ENCODE measurements around the gene SEM1. TPM values are rescaled to one million over a fixed set of nuclear protein-coding genes. Genes with fewer than 3 reads are reported as not detected.

Gene SEM1
- total RNA-seq, 1 donor from 2014 or later, result 50.8 TPM

GRCh38 chr7:96697822-96698221, 11.8 kb downstream of the SEM1 start:
- H3K36me3 ChIP-seq (ENCODE audit: insufficient read depth, low read length), result no peaks in the 10 kb centered on the region
- no peak overlapping the region for H3K27ac ChIP-seq (ENCODE audit: low read depth, low read length)
- no peak for DNase-seq (ENCODE audit: low read depth)
- no peak overlapping the region for H3K4me3 Mint-ChIP-seq (ENCODE audit: unreplicated experiment)
- H3K4me2 ChIP-seq (ENCODE audit: low read length), result no peak overlapping the region
- H3K4me1 Mint-ChIP-seq (ENCODE audit: low read depth, unreplicated experiment), result no peaks in the 10 kb centered on the region
- TF ChIP-seq, protein P1, sequence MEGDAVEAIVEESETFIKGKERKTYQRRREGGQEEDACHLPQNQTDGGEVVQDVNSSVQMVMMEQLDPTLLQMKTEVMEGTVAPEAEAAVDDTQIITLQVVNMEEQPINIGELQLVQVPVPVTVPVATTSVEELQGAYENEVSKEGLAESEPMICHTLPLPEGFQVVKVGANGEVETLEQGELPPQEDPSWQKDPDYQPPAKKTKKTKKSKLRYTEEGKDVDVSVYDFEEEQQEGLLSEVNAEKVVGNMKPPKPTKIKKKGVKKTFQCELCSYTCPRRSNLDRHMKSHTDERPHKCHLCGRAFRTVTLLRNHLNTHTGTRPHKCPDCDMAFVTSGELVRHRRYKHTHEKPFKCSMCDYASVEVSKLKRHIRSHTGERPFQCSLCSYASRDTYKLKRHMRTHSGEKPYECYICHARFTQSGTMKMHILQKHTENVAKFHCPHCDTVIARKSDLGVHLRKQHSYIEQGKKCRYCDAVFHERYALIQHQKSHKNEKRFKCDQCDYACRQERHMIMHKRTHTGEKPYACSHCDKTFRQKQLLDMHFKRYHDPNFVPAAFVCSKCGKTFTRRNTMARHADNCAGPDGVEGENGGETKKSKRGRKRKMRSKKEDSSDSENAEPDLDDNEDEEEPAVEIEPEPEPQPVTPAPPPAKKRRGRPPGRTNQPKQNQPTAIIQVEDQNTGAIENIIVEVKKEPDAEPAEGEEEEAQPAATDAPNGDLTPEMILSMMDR (IDR thresholded peaks at IDR 0.05; ENCODE audit: insufficient read depth, low read depth, low read length), result no peak
- no peak for TF ChIP-seq EZH2 (IDR thresholded peaks at IDR 0.05; ENCODE audit: insufficient read depth, low read length)
- H3K27ac Mint-ChIP-seq (ENCODE audit: unreplicated experiment), result no peak overlapping the region
- H3K36me3 Mint-ChIP-seq (ENCODE audit: low read depth, unreplicated experiment), result peaks cover 2% of the 10 kb centered on the region
- H3K9me3 Mint-ChIP-seq (ENCODE audit: unreplicated experiment), result no peaks in the 10 kb centered on the region
- no peak overlapping the region for H3K9ac ChIP-seq (ENCODE audit: low read length)
- H3K27me3 Mint-ChIP-seq (ENCODE audit: low read depth, unreplicated experiment), result no peaks in the 10 kb centered on the region
- peaks cover 69% of the 10 kb centered on the region for H4K20me1 ChIP-seq (ENCODE audit: insufficient read depth, low read length)
- H3K9me3 ChIP-seq (ENCODE audit: insufficient read depth, low read depth, low read length), result no peaks in the 10 kb centered on the region
- no peaks in the 10 kb centered on the region for H3K27me3 ChIP-seq (ENCODE audit: insufficient read depth, low read length)
- no peak overlapping the region for H3K4me3 ChIP-seq (ENCODE audit: insufficient read depth, low read depth, low read length)
- H3K79me2 ChIP-seq (ENCODE audit: insufficient read depth, low read length), result peaks cover 91% of the 10 kb centered on the region
- H3K4me1 ChIP-seq (ENCODE audit: insufficient read depth, low read length), result no peaks in the 10 kb centered on the region
- no peak overlapping the region for H2AFZ ChIP-seq (ENCODE audit: low read depth, low read length)
- no peak for FAIRE-seq

GRCh38 chr7:96695581-96695980, 14.1 kb downstream of the SEM1 start:
- no peak overlapping the region for H3K4me2 ChIP-seq (ENCODE audit: low read length)
- Mint-ChIP-seq H3K4me1 (ENCODE audit: low read depth, unreplicated experiment) (no peaks in the 10 kb centered on the region), H3K27me3 (ENCODE audit: low read depth, unreplicated experiment) (no peaks in the 10 kb centered on the region), H3K9me3 (ENCODE audit: unreplicated experiment) (no peaks in the 10 kb centered on the region), H3K4me3 (ENCODE audit: unreplicated experiment) (no peak overlapping the region), H3K27ac (ENCODE audit: unreplicated experiment) (no peak overlapping the region), H3K36me3 (ENCODE audit: low read depth, unreplicated experiment) (peaks cover 2% of the 10 kb centered on the region)
- no peak overlapping the region for H3K9ac ChIP-seq (ENCODE audit: low read length)
- peaks cover 80% of the 10 kb centered on the region for H3K79me2 ChIP-seq (ENCODE audit: insufficient read depth, low read length)
- H3K9me3 ChIP-seq (ENCODE audit: insufficient read depth, low read depth, low read length), result no peaks in the 10 kb centered on the region
- DNase-seq (ENCODE audit: low read depth) (no peak), FAIRE-seq (no peak)
- no peak overlapping the region for H2AFZ ChIP-seq (ENCODE audit: low read depth, low read length)
- no peak overlapping the region for H3K4me3 ChIP-seq (ENCODE audit: insufficient read depth, low read depth, low read length)
- H4K20me1 ChIP-seq (ENCODE audit: insufficient read depth, low read length), result peaks cover 62% of the 10 kb centered on the region
- H3K27me3 ChIP-seq (ENCODE audit: insufficient read depth, low read length), result no peaks in the 10 kb centered on the region
- peaks cover 3% of the 10 kb centered on the region for H3K36me3 ChIP-seq (ENCODE audit: insufficient read depth, low read length)
- TF ChIP-seq, protein P1 (IDR thresholded peaks at IDR 0.05; ENCODE audit: insufficient read depth, low read depth, low read length), result no peak
- no peak for TF ChIP-seq EZH2 (IDR thresholded peaks at IDR 0.05; ENCODE audit: insufficient read depth, low read length)
- H3K4me1 ChIP-seq (ENCODE audit: insufficient read depth, low read length), result no peaks in the 10 kb centered on the region
- no peak overlapping the region for H3K27ac ChIP-seq (ENCODE audit: low read depth, low read length)

- H3K9me3 ChIP-seq (ENCODE audit: insufficient read depth, low read depth, low read length), result no peaks in the 10 kb centered on the region
- Mint-ChIP-seq H3K27me3 (ENCODE audit: low read depth, unreplicated experiment) (no peaks in the 10 kb centered on the region), H3K9me3 (ENCODE audit: unreplicated experiment) (no peaks in the 10 kb centered on the region), H3K27ac (ENCODE audit: unreplicated experiment) (no peak overlapping the region), H3K4me3 (ENCODE audit: unreplicated experiment) (no peak overlapping the region), H3K4me1 (ENCODE audit: low read depth, unreplicated experiment) (no peaks in the 10 kb centered on the region), H3K36me3 (ENCODE audit: low read depth, unreplicated experiment) (peaks cover 3% of the 10 kb centered on the region)
- FAIRE-seq, result no peak
- no peak overlapping the region for H3K9ac ChIP-seq (ENCODE audit: low read length)
- no peak for DNase-seq (ENCODE audit: low read depth)
- H3K27me3 ChIP-seq (ENCODE audit: insufficient read depth, low read length), result no peaks in the 10 kb centered on the region
- H3K36me3 ChIP-seq (ENCODE audit: insufficient read depth, low read length), result peaks cover 3% of the 10 kb centered on the region
- no peak for TF ChIP-seq EZH2 (IDR thresholded peaks at IDR 0.05; ENCODE audit: insufficient read depth, low read length)
- TF ChIP-seq, protein P1 (IDR thresholded peaks at IDR 0.05; ENCODE audit: insufficient read depth, low read depth, low read length), result no peak
- H3K27ac ChIP-seq (ENCODE audit: low read depth, low read length), result no peak overlapping the region
- no peak overlapping the region for H2AFZ ChIP-seq (ENCODE audit: low read depth, low read length)
- peaks cover 58% of the 10 kb centered on the region for H4K20me1 ChIP-seq (ENCODE audit: insufficient read depth, low read length)
- H3K79me2 ChIP-seq (ENCODE audit: insufficient read depth, low read length), result peaks cover 77% of the 10 kb centered on the region
- H3K4me1 ChIP-seq (ENCODE audit: insufficient read depth, low read length), result no peaks in the 10 kb centered on the region
- H3K4me3 ChIP-seq (ENCODE audit: insufficient read depth, low read depth, low read length), result no peak overlapping the region
- no peak overlapping the region for H3K4me2 ChIP-seq (ENCODE audit: low read length)
Measured at GRCh38 chr7:96694082-96694481, 15.6 kb downstream of the SEM1 start.
